ENCODE data around the gene CHN1. TPM values are rescaled to one million over a fixed set of nuclear protein-coding genes. Genes with fewer than 3 reads are reported as not detected.

Gene CHN1
- polyA plus RNA-seq, 1 donor (not counting 4 experiments of a cell fraction or from before 2014, with no cell fraction given), result 2.3 TPM

- H3K36me3 ChIP-seq (ENCODE audit: control insufficient read depth in 2 of 2, extremely low read depth in 1 of 2, insufficient read depth in 2 of 2, low read length in 2 of 2), result no peaks in the 10 kb centered on the region
- no peaks in the 10 kb centered on the region for H3K9me3 ChIP-seq (ENCODE audit: control insufficient read depth, low read depth, low read length)
- no peaks in the 10 kb centered on the region for H4K20me1 ChIP-seq (ENCODE audit: control insufficient read depth, extremely low read depth, insufficient read depth, low read length)
- no peaks in the 10 kb centered on the region for H3K27me3 ChIP-seq (ENCODE audit: control insufficient read depth, extremely low read depth, insufficient read depth, low read length)
- peak; percentile 85 for DNase-seq (ENCODE audit: low read depth, low spot score)
- peak overlapping the region; percentile 88 for H3K27ac ChIP-seq (ENCODE audit: control insufficient read depth, insufficient read depth, low read length)
- no peaks in the 10 kb centered on the region for H3K9me1 ChIP-seq (ENCODE audit: control insufficient read depth, extremely low read depth, insufficient read depth, low read length)
- peak overlapping the region; percentile 76 for H2AFZ ChIP-seq (ENCODE audit: control insufficient read depth, low read length)
- dilution Hi-C loops (cut with MboI; ENCODE audit: extremely low pct_ligation_motif_present, low sequenced_read_pairs), result no loop called here
- peak; percentile 94 for FAIRE-seq
- TF ChIP-seq EZH2 (IDR thresholded peaks at IDR 0.05; ENCODE audit: low read length), result no peak
- TF ChIP-seq, protein P1, sequence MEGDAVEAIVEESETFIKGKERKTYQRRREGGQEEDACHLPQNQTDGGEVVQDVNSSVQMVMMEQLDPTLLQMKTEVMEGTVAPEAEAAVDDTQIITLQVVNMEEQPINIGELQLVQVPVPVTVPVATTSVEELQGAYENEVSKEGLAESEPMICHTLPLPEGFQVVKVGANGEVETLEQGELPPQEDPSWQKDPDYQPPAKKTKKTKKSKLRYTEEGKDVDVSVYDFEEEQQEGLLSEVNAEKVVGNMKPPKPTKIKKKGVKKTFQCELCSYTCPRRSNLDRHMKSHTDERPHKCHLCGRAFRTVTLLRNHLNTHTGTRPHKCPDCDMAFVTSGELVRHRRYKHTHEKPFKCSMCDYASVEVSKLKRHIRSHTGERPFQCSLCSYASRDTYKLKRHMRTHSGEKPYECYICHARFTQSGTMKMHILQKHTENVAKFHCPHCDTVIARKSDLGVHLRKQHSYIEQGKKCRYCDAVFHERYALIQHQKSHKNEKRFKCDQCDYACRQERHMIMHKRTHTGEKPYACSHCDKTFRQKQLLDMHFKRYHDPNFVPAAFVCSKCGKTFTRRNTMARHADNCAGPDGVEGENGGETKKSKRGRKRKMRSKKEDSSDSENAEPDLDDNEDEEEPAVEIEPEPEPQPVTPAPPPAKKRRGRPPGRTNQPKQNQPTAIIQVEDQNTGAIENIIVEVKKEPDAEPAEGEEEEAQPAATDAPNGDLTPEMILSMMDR (optimal IDR thresholded peaks at IDR 0.05 in 1 of 3, IDR thresholded peaks at IDR 0.05 in 1 of 3, conservative IDR thresholded peaks at IDR 0.05 in 1 of 3; ENCODE audit: extremely low read depth in 1 of 3, insufficient read depth in 2 of 3, low read length in 3 of 3), result no peak
- peak overlapping the region; percentile 69 for H3K4me2 ChIP-seq (ENCODE audit: control insufficient read depth, extremely low read depth, insufficient read depth, low read depth, low read length)
- H3K4me3 ChIP-seq (ENCODE audit: control insufficient read depth in 2 of 3, extremely low read depth in 1 of 3, insufficient read depth in 2 of 3, low read depth in 1 of 3, low read length in 3 of 3), result peak overlapping the region in 1 of 3 experiments; percentile 24
- peak overlapping the region; percentile 52 for H3K9ac ChIP-seq (ENCODE audit: control insufficient read depth, extremely low read depth, insufficient read depth, low read length)
- H3K4me1 ChIP-seq (ENCODE audit: control insufficient read depth, extremely low read depth, insufficient read depth, low read length), result peaks cover 27% of the 10 kb centered on the region
- no peaks in the 10 kb centered on the region for H3K79me2 ChIP-seq (ENCODE audit: control insufficient read depth, insufficient read depth, low read length)
Measured at GRCh38 chr2:174835797-174836255, 169.4 kb downstream of the CHN1 start.

DNA sequence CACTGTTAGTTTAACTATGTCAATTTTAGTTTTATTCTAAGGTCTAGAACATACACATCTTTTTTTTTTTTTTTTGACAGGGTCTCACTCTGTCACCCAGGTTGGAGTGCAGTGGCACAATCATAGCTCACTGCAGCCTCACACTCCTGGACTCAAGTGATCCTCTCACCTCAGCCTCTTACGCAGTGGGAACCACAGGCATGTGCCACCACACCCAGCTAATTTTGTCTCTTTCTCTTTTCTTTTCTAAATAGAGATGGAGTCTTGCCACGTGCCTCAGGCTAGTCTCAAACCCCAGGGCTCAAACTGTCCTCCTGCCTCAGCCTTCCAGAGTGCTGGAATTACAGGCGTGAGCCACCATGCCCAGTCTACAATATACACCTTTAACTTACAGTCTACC, 171.4 kb downstream of the CHN1 start:
- no peaks in the 10 kb centered on the region for H3K9me1 ChIP-seq (ENCODE audit: control insufficient read depth, extremely low read depth, insufficient read depth, low read length)
- H3K27ac ChIP-seq (ENCODE audit: control insufficient read depth, insufficient read depth, low read length), result no peak overlapping the region
- H3K4me3 ChIP-seq (ENCODE audit: control insufficient read depth in 2 of 3, extremely low read depth in 1 of 3, insufficient read depth in 2 of 3, low read depth in 1 of 3, low read length in 3 of 3), result no peak overlapping the region
- no peaks in the 10 kb centered on the region for H3K27me3 ChIP-seq (ENCODE audit: control insufficient read depth, extremely low read depth, insufficient read depth, low read length)
- FAIRE-seq, result no peak
- H3K9me3 ChIP-seq (ENCODE audit: control insufficient read depth, low read depth, low read length), result no peaks in the 10 kb centered on the region
- H3K9ac ChIP-seq (ENCODE audit: control insufficient read depth, extremely low read depth, insufficient read depth, low read length), result no peak overlapping the region
- H3K36me3 ChIP-seq (ENCODE audit: control insufficient read depth in 2 of 2, extremely low read depth in 1 of 2, insufficient read depth in 2 of 2, low read length in 2 of 2), result no peaks in the 10 kb centered on the region
- H2AFZ ChIP-seq (ENCODE audit: control insufficient read depth, low read length), result no peak overlapping the region
- DNase-seq (ENCODE audit: low read depth, low spot score), result no peak
- no peaks in the 10 kb centered on the region for H4K20me1 ChIP-seq (ENCODE audit: control insufficient read depth, extremely low read depth, insufficient read depth, low read length)
- H3K4me1 ChIP-seq (ENCODE audit: control insufficient read depth, extremely low read depth, insufficient read depth, low read length), result peaks cover 27% of the 10 kb centered on the region
- dilution Hi-C loops (cut with MboI; ENCODE audit: extremely low pct_ligation_motif_present, low sequenced_read_pairs), result no loop called here
- no peak for TF ChIP-seq EZH2 (IDR thresholded peaks at IDR 0.05; ENCODE audit: low read length)
- TF ChIP-seq, protein P1 (optimal IDR thresholded peaks at IDR 0.05 in 1 of 3, IDR thresholded peaks at IDR 0.05 in 1 of 3, conservative IDR thresholded peaks at IDR 0.05 in 1 of 3; ENCODE audit: extremely low read depth in 1 of 3, insufficient read depth in 2 of 3, low read length in 3 of 3), result no peak
- no peak overlapping the region for H3K4me2 ChIP-seq (ENCODE audit: control insufficient read depth, extremely low read depth, insufficient read depth, low read depth, low read length)
- no peaks in the 10 kb centered on the region for H3K79me2 ChIP-seq (ENCODE audit: control insufficient read depth, insufficient read depth, low read length)
